ENCODE measurements around the gene SYCP2.

GRCh38 chr20:59831024-59831915 lies 102.2 kb downstream of the SYCP2 start:
- TF ChIP-seq, protein P1, sequence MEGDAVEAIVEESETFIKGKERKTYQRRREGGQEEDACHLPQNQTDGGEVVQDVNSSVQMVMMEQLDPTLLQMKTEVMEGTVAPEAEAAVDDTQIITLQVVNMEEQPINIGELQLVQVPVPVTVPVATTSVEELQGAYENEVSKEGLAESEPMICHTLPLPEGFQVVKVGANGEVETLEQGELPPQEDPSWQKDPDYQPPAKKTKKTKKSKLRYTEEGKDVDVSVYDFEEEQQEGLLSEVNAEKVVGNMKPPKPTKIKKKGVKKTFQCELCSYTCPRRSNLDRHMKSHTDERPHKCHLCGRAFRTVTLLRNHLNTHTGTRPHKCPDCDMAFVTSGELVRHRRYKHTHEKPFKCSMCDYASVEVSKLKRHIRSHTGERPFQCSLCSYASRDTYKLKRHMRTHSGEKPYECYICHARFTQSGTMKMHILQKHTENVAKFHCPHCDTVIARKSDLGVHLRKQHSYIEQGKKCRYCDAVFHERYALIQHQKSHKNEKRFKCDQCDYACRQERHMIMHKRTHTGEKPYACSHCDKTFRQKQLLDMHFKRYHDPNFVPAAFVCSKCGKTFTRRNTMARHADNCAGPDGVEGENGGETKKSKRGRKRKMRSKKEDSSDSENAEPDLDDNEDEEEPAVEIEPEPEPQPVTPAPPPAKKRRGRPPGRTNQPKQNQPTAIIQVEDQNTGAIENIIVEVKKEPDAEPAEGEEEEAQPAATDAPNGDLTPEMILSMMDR (IDR thresholded peaks at IDR 0.05), result no peak
- TF ChIP-seq FOXJ3 (CRISPR knock-in tag; IDR thresholded peaks at IDR 0.05) (no peak), TEAD4 (IDR thresholded peaks at IDR 0.05; ENCODE audit: borderline replicate concordance, insufficient read depth) (no peak), TCF12 (IDR thresholded peaks at IDR 0.05) (no peak), RXRA (IDR thresholded peaks at IDR 0.05; ENCODE audit: borderline replicate concordance, low read depth) (no peak), YY1 (IDR thresholded peaks at IDR 0.05; ENCODE audit: low read depth) (no peak), FOXM1 (IDR thresholded peaks at IDR 0.05; ENCODE audit: low read depth) (no peak), POLR2AphosphoS5 (IDR thresholded peaks at IDR 0.05; ENCODE audit: low read depth, low read length) (no peak), GABPA (IDR thresholded peaks at IDR 0.05; ENCODE audit: low read depth) (no peak)
- TF ChIP-seq, protein P2, sequence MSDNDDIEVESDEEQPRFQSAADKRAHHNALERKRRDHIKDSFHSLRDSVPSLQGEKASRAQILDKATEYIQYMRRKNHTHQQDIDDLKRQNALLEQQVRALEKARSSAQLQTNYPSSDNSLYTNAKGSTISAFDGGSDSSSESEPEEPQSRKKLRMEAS (IDR thresholded peaks at IDR 0.05; ENCODE audit: low read depth), result no peak
- TF ChIP-seq, protein P3, sequence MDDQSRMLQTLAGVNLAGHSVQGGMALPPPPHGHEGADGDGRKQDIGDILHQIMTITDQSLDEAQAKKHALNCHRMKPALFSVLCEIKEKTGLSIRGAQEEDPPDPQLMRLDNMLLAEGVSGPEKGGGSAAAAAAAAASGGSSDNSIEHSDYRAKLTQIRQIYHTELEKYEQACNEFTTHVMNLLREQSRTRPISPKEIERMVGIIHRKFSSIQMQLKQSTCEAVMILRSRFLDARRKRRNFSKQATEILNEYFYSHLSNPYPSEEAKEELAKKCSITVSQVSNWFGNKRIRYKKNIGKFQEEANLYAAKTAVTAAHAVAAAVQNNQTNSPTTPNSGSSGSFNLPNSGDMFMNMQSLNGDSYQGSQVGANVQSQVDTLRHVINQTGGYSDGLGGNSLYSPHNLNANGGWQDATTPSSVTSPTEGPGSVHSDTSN (IDR thresholded peaks at IDR 0.05), result no peak
- TF ChIP-seq, protein P4, sequence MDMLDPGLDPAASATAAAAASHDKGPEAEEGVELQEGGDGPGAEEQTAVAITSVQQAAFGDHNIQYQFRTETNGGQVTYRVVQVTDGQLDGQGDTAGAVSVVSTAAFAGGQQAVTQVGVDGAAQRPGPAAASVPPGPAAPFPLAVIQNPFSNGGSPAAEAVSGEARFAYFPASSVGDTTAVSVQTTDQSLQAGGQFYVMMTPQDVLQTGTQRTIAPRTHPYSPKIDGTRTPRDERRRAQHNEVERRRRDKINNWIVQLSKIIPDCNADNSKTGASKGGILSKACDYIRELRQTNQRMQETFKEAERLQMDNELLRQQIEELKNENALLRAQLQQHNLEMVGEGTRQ (IDR thresholded peaks at IDR 0.05; ENCODE audit: borderline replicate concordance, low read depth, low read length), result no peak
